ENCODE measurements around the gene PDGFD.

The PDGFD gene

DNA sequence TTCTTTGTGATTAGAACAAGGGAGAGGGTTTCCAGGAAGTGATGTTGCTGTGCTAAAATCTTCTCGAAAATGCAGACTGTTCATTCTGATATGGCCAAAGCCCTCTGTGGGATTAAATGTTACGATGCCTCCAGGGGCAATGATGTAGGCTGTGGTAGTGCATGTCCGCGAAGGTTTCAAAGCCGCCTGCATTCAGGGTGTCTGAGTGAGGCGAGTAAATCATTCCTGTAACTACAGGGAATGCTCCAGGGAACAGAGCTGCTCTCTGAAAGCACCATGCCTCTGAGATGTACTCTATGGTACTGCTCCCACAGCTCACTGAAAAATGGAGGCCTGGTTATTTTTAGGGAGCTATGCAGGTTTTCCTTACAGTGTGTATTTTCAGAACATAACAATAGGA is 21.2 kb downstream of the PDGFD start:
- DNase-seq = no peak

DNA sequence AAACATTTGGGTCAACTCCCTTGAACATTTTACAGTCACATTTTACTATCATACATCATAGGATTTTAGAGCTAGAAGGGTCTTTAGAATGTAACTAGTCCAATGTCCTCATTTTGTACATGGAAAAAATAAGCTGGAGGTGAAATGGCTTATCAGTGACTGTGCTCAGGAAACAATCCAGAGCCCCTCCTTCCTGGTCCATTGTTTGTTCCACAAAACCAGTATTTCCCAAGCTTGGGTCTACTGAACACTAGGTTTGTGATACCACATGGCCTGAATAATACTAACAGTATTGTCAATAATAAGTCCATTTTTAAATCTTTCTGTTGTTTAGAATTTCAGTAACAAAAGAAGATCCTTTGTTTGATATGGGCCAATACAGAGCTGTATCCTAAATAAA is 27.1 kb downstream of the PDGFD start:
- DNase-seq = no peak

DNA sequence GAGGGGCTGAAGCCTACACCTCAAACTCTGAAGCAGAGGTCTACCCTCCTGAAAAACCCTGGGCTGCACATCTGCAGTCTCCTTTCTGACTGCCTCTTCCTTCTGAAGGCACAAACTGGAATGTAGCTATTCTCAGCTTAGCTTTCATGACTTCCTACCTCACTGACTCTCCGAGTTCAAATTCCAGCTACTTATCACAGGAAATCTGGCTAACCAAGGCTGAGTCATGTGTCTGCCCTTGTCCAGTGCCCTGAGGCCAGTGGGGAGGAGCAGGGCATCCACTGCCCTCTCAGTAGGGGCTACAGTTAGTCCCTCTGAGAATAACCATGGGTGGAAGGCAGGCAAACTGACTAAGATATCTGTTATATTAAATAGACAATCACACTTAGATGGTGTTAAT is 29.2 kb downstream of the PDGFD start:
- DNase-seq = peak; percentile 51 to 69

DNA sequence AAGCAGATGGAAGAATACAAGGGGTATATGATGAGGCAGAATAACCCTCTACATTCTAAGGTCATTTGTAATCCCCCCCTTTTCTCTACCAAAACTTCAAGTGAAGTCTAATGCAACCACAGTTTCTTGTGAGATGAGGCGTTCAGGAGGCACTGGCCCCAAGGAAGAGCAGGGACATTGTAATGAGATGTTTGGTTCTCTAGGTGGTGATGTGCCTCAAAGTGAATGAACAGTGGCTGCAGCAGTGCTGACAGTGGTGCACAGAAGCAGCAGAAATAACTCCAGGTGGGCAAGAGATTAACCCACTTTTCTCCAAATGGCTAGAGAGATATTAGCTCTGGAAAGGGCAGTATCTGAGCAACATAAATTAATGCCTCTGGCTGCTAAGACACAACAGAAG is 33.8 kb downstream of the PDGFD start:
- DNase-seq = no peak

DNA sequence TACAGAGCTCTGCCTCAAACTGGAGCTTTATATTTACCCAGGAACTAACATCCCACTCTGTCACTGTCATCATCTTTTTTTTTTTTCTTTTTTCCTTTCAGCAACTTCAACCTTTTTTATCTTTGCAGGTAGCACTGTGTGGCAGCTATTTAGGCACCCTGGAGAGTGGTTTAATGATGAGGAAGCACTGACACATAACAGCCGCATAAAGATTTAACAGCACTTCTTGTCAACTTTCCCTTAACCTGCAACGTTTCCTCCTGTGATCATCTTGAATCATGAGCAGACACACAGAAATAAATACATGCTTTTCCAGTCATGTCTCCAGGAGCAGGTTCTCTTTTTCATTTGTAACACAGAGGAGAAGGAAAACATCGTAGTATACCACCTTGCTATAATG is 34.8 kb downstream of the PDGFD start:
- DNase-seq = no peak

DNA sequence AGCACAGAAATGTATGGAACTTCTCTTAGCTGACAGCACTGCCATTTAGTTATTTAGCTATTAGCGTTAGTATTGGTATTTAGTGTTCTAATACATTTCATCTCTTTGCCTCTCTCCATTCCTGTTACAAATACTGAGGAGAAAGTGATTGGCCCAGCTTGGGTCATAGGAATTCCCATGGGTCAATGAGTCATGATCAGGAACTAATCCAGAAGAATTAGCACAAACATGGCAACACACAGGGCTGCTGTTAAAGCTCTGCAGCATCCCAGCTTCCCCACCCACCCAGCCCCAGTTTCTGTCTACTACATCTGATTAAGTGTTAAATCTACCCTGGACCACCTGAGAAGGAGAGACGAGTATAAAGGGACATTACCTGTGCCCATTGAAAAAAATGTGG is 36.1 kb downstream of the PDGFD start:
- no peak for DNase-seq

DNA sequence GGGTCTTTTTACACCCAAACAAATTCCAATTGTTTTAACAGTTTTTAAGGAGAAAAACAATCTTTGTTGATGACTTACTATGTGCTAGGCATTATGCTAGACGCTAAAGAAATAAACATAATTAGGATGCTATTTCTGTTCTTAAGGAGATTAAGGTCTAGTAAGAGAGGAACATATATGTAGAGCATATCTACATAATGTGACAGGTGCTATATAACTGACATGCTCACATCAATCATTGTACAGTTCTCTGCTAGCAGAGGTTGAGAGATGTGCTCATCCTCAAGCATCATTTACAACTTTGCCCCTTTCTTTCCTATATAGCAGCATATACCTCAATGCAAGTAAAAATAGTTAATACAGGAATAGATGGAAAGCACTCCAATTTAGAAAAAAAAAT is 37.5 kb downstream of the PDGFD start:
- DNase-seq = no peak

DNA sequence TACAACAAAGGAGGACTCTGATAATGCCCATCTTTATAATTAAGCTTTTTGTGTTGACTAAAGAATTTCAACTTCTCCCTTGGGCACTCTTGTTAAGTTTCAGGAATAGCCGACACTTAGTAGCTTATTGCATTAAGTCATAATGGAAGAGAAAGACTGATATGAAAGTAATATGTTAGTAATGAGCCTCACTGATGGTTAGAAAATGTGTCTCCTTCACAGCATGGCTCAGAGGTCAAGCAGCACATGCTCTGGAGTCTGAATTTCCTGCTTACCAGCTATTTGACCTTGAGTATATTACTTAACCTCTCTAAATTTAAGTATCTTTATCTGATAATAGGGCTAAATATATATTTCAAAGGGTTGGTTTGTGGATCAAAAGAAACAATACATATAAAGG is 39.0 kb downstream of the PDGFD start:
- no peak for DNase-seq

DNA sequence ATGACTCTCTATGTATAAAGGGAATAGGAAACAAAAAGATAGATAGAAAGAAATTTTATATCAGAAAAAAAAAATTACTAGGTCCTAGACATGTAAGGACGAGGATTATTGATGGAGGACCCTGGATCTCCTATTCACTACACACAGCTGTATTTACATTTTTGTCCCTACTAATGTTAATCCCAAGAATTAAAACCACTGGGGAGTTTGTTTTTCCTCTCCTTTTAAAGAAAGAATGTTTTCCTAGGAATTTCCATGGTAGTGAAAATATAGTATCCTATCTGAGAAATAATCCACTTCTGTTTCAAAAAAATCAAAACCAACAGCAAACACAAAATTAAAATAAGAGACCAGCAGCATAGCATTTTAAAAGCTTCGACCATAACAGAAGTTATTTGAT is 41.1 kb downstream of the PDGFD start:
- no peak for DNase-seq

DNA sequence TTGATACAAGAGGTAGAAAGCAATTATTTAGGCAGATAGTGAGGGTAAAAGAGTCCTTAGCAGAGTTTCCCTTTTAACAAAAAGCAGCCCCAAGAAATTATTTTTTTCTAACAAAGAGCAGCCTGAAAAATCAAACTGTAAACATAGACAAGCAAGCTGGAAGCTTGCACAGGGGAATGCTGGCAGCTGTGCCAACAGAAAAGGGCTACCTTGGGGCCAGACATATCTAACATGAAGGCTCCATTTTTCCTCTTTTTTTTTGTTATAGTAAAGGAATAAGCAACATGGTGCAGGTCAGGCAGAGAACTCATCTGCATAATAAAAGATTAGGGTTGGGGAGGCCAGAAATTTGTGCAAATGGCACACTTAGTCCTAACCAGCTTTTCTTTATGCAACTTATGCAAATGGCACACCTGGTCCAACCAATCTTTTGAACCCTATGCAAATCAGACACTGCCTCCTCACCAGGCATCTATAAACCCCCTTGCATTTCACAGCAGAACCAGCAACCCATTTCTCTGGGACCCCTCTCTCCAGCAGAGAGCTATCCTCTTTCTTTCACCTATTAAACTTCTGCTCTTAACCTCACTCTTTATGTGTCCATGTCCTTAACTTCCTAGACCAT is 41.8 kb downstream of the PDGFD start:
- DNase-seq = no peak

DNA sequence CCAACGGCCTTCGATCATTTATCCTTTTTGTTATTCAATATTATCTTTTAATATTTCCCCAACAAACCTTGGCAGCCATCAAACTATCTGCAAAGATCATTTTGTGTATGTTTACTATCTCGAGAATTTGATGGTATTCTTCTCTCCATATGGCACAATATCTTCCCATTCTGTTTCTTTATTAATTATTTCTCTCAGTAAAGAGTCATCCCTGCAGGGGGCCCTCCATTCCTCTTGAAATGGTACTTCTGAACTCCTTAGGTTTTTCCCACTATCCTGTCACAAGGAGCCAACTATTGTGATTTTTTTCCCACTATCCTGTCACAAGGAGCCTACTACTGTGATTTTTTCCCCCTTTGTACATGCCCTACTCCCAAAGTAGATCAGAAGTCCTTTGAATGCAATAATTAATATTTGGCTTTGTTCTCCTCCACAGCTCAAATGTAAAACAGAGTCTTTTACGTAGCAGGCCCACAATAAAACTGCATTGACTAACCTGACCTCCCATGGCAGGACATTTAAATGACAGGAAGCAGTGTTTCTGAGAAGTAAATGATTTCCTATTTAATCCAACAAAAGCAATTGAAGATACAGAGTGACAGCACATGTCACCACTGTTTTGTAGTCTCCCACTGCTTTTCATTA is 43.3 kb downstream of the PDGFD start:
- no peak for DNase-seq

DNA sequence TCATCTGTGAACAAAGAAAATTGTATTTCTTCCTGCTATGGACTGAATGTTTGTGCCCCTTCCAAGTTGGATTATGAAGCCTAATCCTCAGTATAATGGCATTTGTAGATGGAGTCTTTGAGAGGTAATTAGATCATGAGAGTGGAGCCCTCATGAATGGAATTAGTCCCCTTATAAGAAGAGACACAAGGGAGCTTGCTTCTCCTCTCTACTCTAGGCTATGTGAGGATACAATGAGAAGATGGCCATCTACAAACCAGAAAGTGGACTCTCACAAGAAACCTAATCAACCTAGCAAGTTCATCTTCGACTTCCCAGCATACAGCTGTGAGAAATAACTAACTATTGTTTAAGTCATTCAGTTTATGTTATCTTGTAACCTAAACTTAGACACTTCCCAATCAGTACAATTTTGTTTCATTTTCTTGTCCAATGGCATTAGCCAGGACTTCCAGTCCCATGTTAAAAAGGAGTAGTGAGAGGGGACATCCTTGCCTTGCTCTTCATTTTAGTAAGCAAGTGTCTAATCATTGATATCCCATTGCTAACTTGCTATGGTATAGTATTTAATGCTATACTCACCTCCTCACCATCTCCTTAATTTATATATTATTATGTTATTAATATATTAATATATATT is 45.7 kb downstream of the PDGFD start:
- DNase-seq = no peak

DNA sequence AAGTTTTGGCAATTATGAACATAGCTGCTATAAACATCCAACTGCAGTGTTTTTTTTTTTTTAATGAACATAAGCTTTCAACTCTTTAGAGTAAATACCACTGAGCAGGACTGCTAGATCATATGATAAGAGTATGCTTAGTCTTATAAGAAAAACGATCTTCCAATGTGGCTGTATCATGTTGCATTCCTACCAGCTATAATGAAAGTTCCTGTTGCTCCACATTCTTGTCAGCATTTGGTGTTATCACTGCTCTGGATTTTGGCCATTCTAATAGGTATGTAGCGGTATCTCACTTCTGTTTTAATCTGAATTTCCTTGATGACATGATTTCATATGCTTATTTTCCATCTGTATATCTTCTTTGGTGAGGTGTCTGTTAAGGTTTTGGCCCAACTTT is 50.4 kb downstream of the PDGFD start:
- no peak for DNase-seq

DNA sequence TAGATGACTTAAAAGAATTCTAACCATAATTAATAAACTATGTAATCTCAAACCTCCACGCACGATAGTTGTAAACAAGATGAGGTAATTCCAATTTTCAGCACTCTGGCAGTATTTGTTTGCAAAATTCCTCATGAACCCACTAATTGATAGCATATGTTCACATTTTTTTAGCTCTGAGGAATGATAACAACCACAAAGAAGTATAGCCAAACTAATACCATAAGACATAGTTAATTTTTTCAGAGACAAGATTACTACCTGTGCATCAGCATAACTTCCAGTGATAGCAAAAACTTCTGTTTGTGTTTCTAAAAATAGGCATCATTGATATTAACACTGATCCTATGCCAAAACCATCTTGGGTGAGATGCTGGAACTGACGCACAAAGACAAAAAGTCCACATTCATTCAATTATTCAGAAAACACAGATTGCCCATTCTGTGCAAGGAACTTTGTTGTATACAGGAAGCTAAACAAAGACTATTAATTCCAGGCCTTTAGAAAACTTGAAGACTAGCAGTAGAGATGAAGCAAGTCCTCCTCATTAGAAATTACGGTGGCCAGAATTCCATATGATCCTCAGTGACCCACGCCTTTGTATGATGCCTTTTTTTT is 57.7 kb downstream of the PDGFD start:
- DNase-seq = no peak

DNA sequence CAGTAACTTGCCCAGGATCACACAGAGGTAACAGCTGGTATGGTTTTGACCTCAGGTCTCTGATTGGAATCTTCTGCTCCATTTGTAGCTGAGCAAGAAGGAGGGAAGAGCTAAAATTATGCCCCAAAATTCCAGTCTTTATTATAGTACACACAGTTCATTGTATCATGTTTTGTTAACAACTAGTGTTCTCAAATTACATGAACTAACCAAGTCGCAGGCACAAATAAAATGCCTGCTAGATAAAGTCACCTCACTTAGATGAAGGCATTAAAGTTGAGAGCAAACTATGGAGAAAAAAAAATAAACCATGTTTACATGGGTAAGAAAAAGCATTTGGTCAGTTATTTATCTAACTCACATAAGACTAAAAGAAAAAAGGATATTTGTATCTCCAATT is 58.8 kb downstream of the PDGFD start:
- no peak for DNase-seq

DNA sequence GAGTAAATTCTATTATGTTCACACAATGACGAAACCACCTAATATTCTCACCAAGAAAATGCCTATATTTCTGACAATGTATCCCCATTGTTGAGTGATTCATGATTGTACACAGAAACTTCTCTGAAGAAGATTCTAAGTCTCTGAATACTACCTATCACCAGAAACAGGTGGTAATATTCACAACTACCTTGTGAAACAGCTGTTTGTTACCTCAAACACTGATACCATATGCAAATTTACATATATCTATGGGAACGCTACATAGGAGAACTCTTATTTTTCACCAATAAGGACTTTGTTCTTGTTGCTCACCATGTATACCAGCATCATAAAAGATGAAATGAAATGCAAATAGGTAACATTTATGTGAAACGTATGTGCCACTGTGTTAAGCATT is 59.3 kb downstream of the PDGFD start:
- DNase-seq = no peak

DNA sequence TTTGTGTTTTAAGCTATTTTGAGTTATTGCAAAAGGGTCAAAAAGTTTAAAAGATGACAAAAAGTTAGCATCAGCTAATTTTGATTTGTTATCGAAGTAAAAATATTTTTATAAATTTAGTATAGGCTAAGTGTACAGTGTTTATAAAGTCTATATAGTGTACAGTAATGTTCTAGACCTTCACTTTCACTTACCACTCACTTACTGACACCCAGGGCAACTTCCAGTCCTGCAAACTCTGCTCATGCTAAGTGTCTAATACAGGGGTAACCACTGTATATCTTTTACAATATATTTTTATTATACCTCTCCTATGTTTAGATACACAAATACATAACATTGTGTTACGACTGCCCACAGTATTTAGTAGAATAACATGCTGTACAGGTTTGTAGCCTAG is 59.7 kb downstream of the PDGFD start:
- DNase-seq = no peak

DNA sequence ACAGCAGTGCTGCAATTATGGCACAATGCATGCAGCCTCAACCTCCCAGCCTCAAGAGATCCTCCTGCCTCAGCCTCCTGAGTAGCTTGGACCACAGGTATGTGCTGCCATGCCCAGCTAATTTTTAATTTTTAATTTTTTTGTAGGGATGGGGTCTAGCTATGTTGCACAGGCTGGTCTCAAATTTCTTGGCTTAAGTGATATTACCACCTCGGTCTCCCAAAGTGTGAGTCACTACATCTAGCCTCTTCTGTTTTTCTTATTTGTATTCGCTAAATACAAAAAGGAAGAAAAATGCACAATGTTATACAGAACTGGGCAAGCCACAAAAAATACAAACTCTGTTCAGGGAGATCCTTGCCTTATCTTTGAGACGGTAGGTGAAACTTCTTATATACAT is 65.4 kb downstream of the PDGFD start:
- DNase-seq = no peak

DNA sequence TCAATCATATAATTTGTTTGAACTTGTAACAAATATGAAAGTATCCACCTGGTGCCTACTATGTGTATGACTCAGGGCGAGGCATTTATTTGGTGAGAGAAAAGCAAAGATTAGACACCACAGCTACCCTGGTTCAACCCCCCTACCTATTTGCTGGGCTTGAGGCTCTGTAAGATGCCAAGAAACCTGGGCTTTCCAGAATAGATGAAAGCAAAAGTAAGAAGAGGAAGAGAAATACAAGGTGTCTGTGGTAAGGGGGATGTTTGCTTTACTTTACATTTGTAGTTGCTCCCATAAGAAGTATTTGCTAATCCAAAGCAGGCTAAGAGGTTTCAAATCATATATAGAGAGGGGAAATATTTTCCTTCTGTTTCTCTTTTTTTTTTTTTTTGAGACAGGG is 65.8 kb downstream of the PDGFD start:
- no peak for DNase-seq

DNA sequence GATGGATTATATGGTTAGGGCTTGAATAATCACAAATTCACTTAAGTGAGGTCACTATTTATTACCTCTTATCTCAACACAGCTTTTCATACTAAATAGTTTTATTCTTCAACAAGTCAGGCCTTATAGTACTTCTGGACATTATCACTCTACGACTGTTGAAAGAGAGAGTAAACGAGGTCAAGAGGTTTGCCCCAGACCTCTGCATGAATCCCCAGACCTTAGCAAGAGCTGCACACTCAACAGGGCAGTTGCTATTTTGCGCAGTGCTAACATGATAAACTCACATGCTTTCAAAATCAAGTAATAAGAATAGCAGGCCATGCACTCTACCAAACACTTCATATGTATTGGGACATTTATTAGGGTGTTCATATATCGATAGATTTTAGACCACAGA is 67.0 kb downstream of the PDGFD start:
- DNase-seq = no peak

DNA sequence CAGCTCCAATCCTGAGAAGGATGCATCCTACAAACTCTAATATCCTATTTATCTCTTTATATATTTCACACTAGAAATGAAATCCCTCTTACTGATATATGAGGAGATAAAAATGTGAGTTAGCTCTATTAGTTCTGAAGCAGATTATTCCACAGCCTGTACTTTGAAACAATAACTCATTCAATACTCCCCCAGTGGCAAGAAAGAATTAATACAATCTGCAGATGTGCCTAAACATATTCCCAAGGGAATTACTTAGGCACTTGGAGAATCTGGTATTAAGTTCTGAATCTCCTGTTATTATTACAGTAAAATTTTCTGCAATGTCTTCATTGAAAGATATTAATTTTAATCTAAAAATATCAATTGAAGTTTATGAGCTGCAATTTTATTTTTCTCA is 68.2 kb downstream of the PDGFD start:
- DNase-seq = no peak

DNA sequence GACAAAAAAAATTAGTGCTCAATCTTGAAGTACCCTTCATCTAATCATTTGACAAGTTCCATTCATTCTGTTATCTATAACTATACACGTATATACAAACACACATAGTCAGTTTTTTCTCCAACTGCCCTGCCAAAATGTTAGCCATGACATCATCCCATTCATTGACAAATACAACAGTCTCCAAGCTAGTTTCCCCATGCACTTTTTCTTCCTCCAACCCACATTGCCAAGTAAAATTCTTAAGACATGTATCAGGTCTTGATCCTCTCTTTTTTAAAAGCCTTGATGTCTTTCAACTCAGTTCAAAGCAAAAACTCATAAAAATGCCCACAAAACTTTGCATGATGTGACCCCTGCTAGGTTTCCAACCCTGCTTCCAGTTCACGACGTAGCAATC is 69.4 kb downstream of the PDGFD start:
- DNase-seq = no peak

DNA sequence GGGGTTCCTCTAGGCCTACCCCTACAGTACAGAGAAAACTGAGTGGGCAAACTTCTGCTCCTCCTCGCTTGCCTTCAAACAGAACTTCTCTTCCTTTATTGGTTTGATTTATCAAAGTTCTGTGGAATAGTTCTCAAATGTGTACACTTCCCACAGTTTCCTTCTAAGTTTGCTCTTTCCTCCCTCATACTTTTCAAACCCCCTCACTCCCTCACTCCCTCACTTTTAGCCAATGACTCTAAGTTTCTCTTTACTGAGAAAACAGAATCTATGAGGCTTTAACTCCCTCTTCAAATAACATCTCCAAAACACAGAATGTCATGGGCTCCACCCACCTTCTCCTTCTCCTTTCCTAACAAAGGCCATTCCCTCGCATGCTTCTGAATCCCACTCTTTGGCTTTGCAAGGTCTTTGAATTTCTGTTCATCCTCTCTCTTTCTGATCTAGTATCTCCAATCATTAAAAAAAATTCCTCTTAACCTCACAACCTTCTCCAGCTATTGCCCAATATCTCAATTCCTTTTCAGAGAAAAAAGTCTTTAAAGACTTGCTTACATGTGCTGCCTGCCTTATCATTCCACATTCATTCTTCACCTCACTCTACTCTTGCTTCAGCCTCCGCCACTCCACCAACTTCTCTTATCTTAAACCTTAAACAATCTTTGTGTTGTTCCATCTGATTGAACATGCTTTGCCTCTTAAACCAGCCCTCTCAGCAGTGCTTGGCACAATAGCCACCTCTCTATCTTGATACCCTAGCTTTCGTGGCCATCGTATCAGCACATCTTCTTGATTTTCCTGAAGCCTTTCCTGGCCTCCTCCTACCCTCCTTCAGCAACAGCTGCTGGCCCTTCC is 70.3 kb downstream of the PDGFD start:
- no peak for DNase-seq
